HepG2 (cell line): ENCODE measurements around the gene CCSER2. TPM values are rescaled to one million over a fixed set of nuclear protein-coding genes. Genes with fewer than 3 reads are reported as not detected.

Experiments used
- ATAC-seq: fragments of 200-7000 bp; cut with Tn5 transposase; 3 replicates; pipeline ENCODE4 v1.9.1; 2020; ENCODE audit warnings: mild to moderate bottlenecking, moderate library complexity
- BruUV-seq: library from RNA; stranded (reverse); fragments of 400-500 nt; replicated peaks from 2 replicates; lab custom pipeline; 2021; lab: Mats Ljungman, UMichigan
- CTCF ChIA-PET: fragments of 300-600 bp; formaldehyde crosslinking; extraction: SDS; loops from one replicate; lab custom pipeline; 2021; ENCODE audit warnings: low total read pairs, inconsistent platforms, low intra/inter-chr PET ratio; lab: Yijun Ruan, JAX
- POLR2A ChIA-PET: fragments of 350-600 bp; sonication (Branson Sonifier 250); formaldehyde crosslinking; loops from one replicate; lab custom pipeline; 2020; ENCODE audit warnings: antibody characterized with exemption, inconsistent platforms; lab: Yijun Ruan, JAX
- DNase-seq: peaks from one replicate; pipeline ENCODE4 v3.0.0-alpha.2; 2015; ENCODE audit warnings: low spot score
- FAIRE-seq: peaks from 3 replicates; lab custom pipeline; 2011; peaks lifted over from hg19 to GRCh38; lab: Jason Lieb, UNC
- H2AFZ ChIP-seq: one replicate; pipeline ENCODE4 v1.6.1; 2011; ENCODE audit warnings: low read length, inconsistent platforms
- H3K27ac ChIP-seq: fragments of 300-600 bp; 3 replicates; pipeline ENCODE4 v1.8.0; 2011; ENCODE audit warnings: mixed run types, mild to moderate bottlenecking, mixed read lengths, low read length, inconsistent platforms; ENCODE audit not compliant: insufficient read depth; ENCODE audit errors: extremely low read length
- H3K27me3 ChIP-seq, 2 experiments: fragments of 200-600 bp in 1 of 2; 2 replicates in 1 of 2; 3 replicates in 1 of 2; pipeline versions ENCODE4 v1.6.0 to v1.8.0; 2011; ENCODE audit warnings: low read length in 2 of 2, mild to moderate bottlenecking in 2 of 2, moderate library complexity in 2 of 2, inconsistent platforms in 1 of 2; ENCODE audit not compliant: insufficient read depth in 2 of 2, control insufficient read depth in 1 of 2
- H3K36me3 ChIP-seq, 2 experiments: fragments of 200-600 bp in 1 of 2; replicated peaks in 1 of 2; 2 replicates in 1 of 2; 3 replicates in 1 of 2; pipeline versions ENCODE4 v1.5.1 to v1.8.0; 2011; ENCODE audit warnings: low read length in 2 of 2, inconsistent platforms in 1 of 2; ENCODE audit not compliant: insufficient read depth in 2 of 2, control insufficient read depth in 1 of 2
- H3K4me1 ChIP-seq: 2 replicates; pipeline ENCODE4 v1.5.1; 2012; ENCODE audit warnings: low read length, inconsistent platforms; ENCODE audit not compliant: insufficient read depth
- H3K4me2 ChIP-seq: 2 replicates; pipeline ENCODE4 v1.6.0; 2011; ENCODE audit warnings: low read depth, low read length, inconsistent platforms
- H3K4me3 ChIP-seq, 3 experiments: fragments of 200-600 bp in 1 of 3; sonication (generic), shearing (Covaris generic) in 1 of 3; replicated peaks in 1 of 3; 2 replicates each; pipeline ENCODE4 v1.5.1; 2011 to 2016; ENCODE audit warnings: low read length in 3 of 3, inconsistent platforms in 2 of 3, low read depth in 2 of 3, mild to moderate bottlenecking in 2 of 3, control low read depth in 1 of 3, mixed read lengths in 1 of 3; ENCODE audit not compliant: insufficient read depth in 1 of 3
- H3K79me2 ChIP-seq: one replicate; pipeline ENCODE4 v1.6.1; 2011; ENCODE audit warnings: low read length, inconsistent platforms; ENCODE audit not compliant: insufficient read depth
- H3K9ac ChIP-seq: 2 replicates; pipeline ENCODE4 v1.6.0; 2011; ENCODE audit warnings: mild to moderate bottlenecking, low read depth, low read length, inconsistent platforms; ENCODE audit not compliant: insufficient read depth
- H3K9me3 ChIP-seq: 2 replicates; pipeline ENCODE4 v1.5.1; 2012; ENCODE audit warnings: mild to moderate bottlenecking, low read length
- H4K20me1 ChIP-seq: 2 replicates; pipeline ENCODE4 v1.6.0; 2011; ENCODE audit warnings: inconsistent platforms, mild to moderate bottlenecking, low read length, moderate library complexity; ENCODE audit not compliant: insufficient read depth
- ADNP ChIP-seq: sonication (generic); formaldehyde crosslinking; IDR thresholded peaks from 2 replicates; pipeline ENCODE4 v1.4.0; 2020; ENCODE audit warnings: missing genetic modification reagents
- AGO1 ChIP-seq: fragments of 200-400 bp; formaldehyde crosslinking; IDR thresholded peaks from 2 replicates; pipeline ENCODE4 v1.6.1; 2017; ENCODE audit warnings: mild to moderate bottlenecking, low read depth, low read length, moderate library complexity; ENCODE audit not compliant: poor library complexity, severe bottlenecking
- JUND ChIP-seq: sonication (generic); formaldehyde crosslinking; IDR thresholded peaks from 2 replicates; pipeline ENCODE4 v1.8.0; 2022; ENCODE audit warnings: mild to moderate bottlenecking, missing genetic modification reagents
- KDM4B ChIP-seq: sonication (generic); formaldehyde crosslinking; IDR thresholded peaks from 2 replicates; pipeline ENCODE4 v1.4.0; 2020; ENCODE audit warnings: missing genetic modification reagents
- NFE2 ChIP-seq: sonication (generic); formaldehyde crosslinking; IDR thresholded peaks from 2 replicates; pipeline ENCODE4 v1.4.0; 2020; ENCODE audit warnings: missing genetic modification reagents
- NR2F2 ChIP-seq: IDR thresholded peaks from 2 replicates; pipeline ENCODE4 v1.6.1; 2012; ENCODE audit warnings: low read depth, inconsistent platforms, borderline replicate concordance
- PAF1 ChIP-seq: IDR thresholded peaks from 2 replicates; pipeline ENCODE4 v1.6.1; 2016; ENCODE audit warnings: missing genetic modification reagents, missing compliant biosample characterization
- PTBP1 ChIP-seq: fragments of 200-400 bp; formaldehyde crosslinking; IDR thresholded peaks from 2 replicates; pipeline ENCODE4 v1.6.1; 2018; ENCODE audit warnings: low read length, low read depth; ENCODE audit not compliant: poor library complexity, severe bottlenecking
- TBP ChIP-seq: sonication (generic); formaldehyde crosslinking; IDR thresholded peaks from 2 replicates; pipeline ENCODE4 v1.5.0; 2020; ENCODE audit warnings: missing genetic modification reagents
- ZFY ChIP-seq: sonication (generic); formaldehyde crosslinking; IDR thresholded peaks from 2 replicates; pipeline ENCODE4 v1.4.0; 2020; ENCODE audit warnings: missing genetic modification reagents
- ZNF205 ChIP-seq: IDR thresholded peaks from 2 replicates; pipeline ENCODE4 v1.6.1; 2018; ENCODE audit warnings: missing biosample characterization, missing genetic modification reagents
- ZNF292 ChIP-seq: sonication (generic); formaldehyde crosslinking; IDR thresholded peaks from 2 replicates; pipeline ENCODE4 v1.8.1; 2022; ENCODE audit warnings: mild to moderate bottlenecking, low read depth, missing genetic modification reagents, borderline replicate concordance
- ZNF484 ChIP-seq: sonication (generic); formaldehyde crosslinking; IDR thresholded peaks from 2 replicates; pipeline ENCODE4 v1.5.1; 2020; ENCODE audit warnings: mild to moderate bottlenecking, low read depth, missing genetic modification reagents, borderline replicate concordance
- WGBS: methylation state at CpG from one replicate; pipeline ENCODE4 v1.1.6; 2017; ENCODE audit warnings: low lambda C conversion rate; 5-methylcytosine and 5-hydroxymethylcytosine counted together
- in situ Hi-C: cut with HindIII; loops from 2 replicates; pipeline ENCODE4 v1.10.0; 2017; ENCODE audit warnings: low pct_unique_long_range_greater_than_20kb; ENCODE audit not compliant: extremely low pct_ligation_motif_present
- intact Hi-C: fragments of 100-400 bp; cut with micrococcal nuclease; formaldehyde crosslinking; loops from one replicate; pipeline ENCODE4 v1.10.0; 2022; ENCODE audit not compliant: unreplicated experiment
- polyA plus RNA-seq, 8 experiments: library from polyadenylated mRNA; depleted of rRNA in 3 of 8; stranded (reverse) in 7 of 8; unstranded in 1 of 8; fragments of >200 nt; fragmentation: Illumina TruSeq in 4 of 8; extraction: Trizol in 4 of 8; gene quantifications; 2 replicates each; pipeline versions ENCODE4 v1.2.1 to v1.2.3, GENCODE V29; 2011 to 2016; ENCODE audit warnings: low read depth in 4 of 8, missing spikeins in 1 of 8, mixed read lengths in 1 of 8; ENCODE audit not compliant: insufficient read depth in 1 of 8
- total RNA-seq, 5 experiments: library from RNA; depleted of rRNA; stranded (reverse); fragments of >200 nt; fragmentation: Illumina TruSeq; extraction: Trizol; gene quantifications; 2 replicates each; pipeline ENCODE4 v1.2.3, GENCODE V29; 2016; ENCODE audit warnings: low read depth in 1 of 5
- TF ChIP-seq, protein P1 (sequence below): sonication (generic); formaldehyde crosslinking; IDR thresholded peaks from 2 replicates; pipeline ENCODE4 v1.8.1; 2022; ENCODE audit warnings: low read depth, mild to moderate bottlenecking, missing genetic modification reagents
- TF ChIP-seq, protein P2 (sequence below): sonication (generic); formaldehyde crosslinking; IDR thresholded peaks from 2 replicates; pipeline ENCODE4 v1.8.0; 2022; ENCODE audit warnings: mild to moderate bottlenecking, missing genetic modification reagents, borderline replicate concordance

Gene CCSER2
- total and polyA plus RNA-seq, 2 of the 13 experiments (the other 11 are each of a cell fraction or from before 2014, with no cell fraction given): 13.3 to 17.2 TPM

DNA sequence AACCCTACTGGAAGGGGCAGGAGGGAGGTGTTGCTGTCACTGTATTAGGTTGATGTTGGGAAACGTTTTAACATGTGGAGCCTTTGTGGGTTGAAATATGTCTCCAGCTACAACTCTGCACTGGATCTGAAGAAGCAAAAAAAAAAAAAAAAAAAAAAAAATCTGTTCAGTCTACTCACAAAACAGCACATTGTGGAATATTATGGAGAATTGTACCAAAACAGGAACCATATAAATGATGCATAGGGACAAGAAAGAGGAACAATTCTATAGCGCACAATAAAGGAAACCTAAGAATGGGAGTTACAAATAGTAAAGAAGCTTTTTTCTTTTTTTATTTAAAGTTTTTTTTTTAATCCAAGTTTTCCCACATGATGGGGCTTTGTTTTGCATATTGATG, 63.8 kb downstream of the CCSER2 start:
- ChIA-PET CTCF (no interaction called here), POLR2A (no interaction called here)
- Histone ChIP-seq H3K27me3 (no peaks in the 10 kb centered on the region), H3K4me3 (no peak overlapping the region), H2AFZ (no peak overlapping the region), H3K36me3 (peaks cover 0 to 10% of the 10 kb centered on the region in 2 experiments; a peak in 1 of 5 replicates), H4K20me1 (no peaks in the 10 kb centered on the region), H3K9me3 (no peaks in the 10 kb centered on the region), H3K27ac (no peak overlapping the region), H3K4me2 (no peak overlapping the region), H3K4me1 (peaks cover 13% of the 10 kb centered on the region), H3K79me2 (peaks cover 2% of the 10 kb centered on the region), H3K9ac (no peak overlapping the region)
- no peak for DNase-seq
- no peak for FAIRE-seq
- intact Hi-C loops: no loop called here
- in situ Hi-C loops: no loop called here
- BruUV-seq: no TSS peak
- ATAC-seq: no peak
- TF ChIP-seq NR2F2: no peak
- no peak for TF ChIP-seq ZFY
- no peak for TF ChIP-seq PAF1 (CRISPR knock-in tag)
- TF ChIP-seq ADNP: no peak
- TF ChIP-seq AGO1: no peak
- no peak for TF ChIP-seq KDM4B
- TF ChIP-seq, protein P1, sequence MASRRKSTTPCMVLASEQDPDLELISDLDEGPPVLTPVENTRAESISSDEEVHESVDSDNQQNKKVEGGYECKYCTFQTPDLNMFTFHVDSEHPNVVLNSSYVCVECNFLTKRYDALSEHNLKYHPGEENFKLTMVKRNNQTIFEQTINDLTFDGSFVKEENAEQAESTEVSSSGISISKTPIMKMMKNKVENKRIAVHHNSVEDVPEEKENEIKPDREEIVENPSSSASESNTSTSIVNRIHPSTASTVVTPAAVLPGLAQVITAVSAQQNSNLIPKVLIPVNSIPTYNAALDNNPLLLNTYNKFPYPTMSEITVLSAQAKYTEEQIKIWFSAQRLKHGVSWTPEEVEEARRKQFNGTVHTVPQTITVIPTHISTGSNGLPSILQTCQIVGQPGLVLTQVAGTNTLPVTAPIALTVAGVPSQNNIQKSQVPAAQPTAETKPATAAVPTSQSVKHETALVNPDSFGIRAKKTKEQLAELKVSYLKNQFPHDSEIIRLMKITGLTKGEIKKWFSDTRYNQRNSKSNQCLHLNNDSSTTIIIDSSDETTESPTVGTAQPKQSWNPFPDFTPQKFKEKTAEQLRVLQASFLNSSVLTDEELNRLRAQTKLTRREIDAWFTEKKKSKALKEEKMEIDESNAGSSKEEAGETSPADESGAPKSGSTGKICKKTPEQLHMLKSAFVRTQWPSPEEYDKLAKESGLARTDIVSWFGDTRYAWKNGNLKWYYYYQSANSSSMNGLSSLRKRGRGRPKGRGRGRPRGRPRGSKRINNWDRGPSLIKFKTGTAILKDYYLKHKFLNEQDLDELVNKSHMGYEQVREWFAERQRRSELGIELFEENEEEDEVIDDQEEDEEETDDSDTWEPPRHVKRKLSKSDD (CRISPR knock-in tag): no peak
- WGBS: 91% methylated on average over 2 of the region's 2 CpGs

DNA sequence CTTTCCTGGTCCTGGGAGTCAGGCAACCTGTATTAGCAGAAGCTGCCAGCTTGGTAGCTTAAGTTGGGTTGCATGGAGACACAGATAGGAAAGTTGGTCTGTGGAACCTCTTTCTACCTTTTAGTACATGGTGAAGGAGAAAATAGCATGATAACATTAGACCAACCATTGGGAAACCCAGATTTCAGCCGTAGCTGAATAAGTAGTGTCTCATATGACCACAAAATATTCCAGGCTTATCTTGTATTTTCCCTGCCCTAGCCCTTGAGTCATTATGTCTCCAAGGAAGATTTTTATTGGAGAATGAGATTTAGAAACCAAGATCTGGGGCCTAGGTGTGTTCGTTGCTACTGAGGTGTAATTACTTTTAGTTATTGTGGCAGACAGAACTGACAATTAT, 67.2 kb downstream of the CCSER2 start:
- POLR2A ChIA-PET: no interaction called here
- Histone ChIP-seq H3K4me2 (no peak overlapping the region), H3K27ac (no peak overlapping the region), H3K9ac (no peak overlapping the region), H3K4me1 (peaks cover 7% of the 10 kb centered on the region), H2AFZ (no peak overlapping the region), H4K20me1 (no peaks in the 10 kb centered on the region), H3K79me2 (peaks cover 6% of the 10 kb centered on the region), H3K27me3 (no peaks in the 10 kb centered on the region), H3K4me3 (no peak overlapping the region), H3K9me3 (no peaks in the 10 kb centered on the region), H3K36me3 (0 out of 5 replicates have a peak, but pooled peaks cover 0 to 4% of the 10 kb centered on the region in 2 experiments)
- BruUV-seq: no TSS peak
- in situ Hi-C loops: no loop called here
- ATAC-seq (no peak), DNase-seq (no peak), FAIRE-seq (no peak)
- intact Hi-C loops: no loop called here
- CTCF ChIA-PET: no interaction called here
- 90% methylated on average over 2 of the region's 2 CpGs for whole genome bisulfite sequencing
- TF ChIP-seq TBP (CRISPR knock-in tag): no peak
- TF ChIP-seq ZNF292 (CRISPR knock-in tag): no peak
- TF ChIP-seq JUND (CRISPR knock-in tag): no peak
- TF ChIP-seq, protein P2, sequence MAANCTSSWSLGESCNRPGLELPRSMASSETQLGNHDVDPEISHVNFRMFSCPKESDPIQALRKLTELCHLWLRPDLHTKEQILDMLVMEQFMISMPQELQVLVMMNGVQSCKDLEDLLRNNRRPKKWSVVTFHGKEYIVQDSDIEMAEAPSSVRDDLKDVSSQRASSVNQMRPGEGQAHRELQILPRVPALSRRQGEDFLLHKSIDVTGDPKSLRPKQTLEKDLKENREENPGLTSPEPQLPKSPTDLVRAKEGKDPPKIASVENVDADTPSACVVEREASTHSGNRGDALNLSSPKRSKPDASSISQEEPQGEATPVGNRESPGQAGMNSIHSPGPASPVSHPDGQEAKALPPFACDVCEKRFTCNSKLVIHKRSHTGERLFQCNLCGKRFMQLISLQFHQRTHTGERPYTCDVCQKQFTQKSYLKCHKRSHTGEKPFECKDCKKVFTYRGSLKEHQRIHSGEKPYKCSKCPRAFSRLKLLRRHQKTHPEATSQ (CRISPR knock-in tag): no peak
- TF ChIP-seq PTBP1: no peak
- no peak for TF ChIP-seq NFE2
- TF ChIP-seq ZNF205 (CRISPR knock-in tag): no peak
- TF ChIP-seq ZNF484 (CRISPR knock-in tag): no peak
